Neuronal stem cell (in vitro differentiated cells): Measurements from ENCODE around the gene TMEM220.
"Not testable (repeated sequence)": the region's sequence is repeated elsewhere in the genome, so short reads cannot be mapped to it uniquely, and the experiment has no call there.

ENCODE experiments used
- DNase-seq: peaks from one replicate; pipeline ENCODE4 v3.0.0-alpha.2; 2013; ENCODE audit warnings: low spot score
- H2AFZ ChIP-seq: one replicate; pipeline ENCODE4 v1.6.1; 2013; ENCODE audit warnings: mild to moderate bottlenecking, low read length, inconsistent platforms
- H2AK5ac ChIP-seq: 2 replicates; pipeline ENCODE4 v1.6.1; 2013; ENCODE audit warnings: low read depth, mild to moderate bottlenecking, inconsistent platforms, low read length, moderate library complexity, mixed read lengths
- H2BK120ac ChIP-seq: 2 replicates; pipeline ENCODE4 v1.6.1; 2013; ENCODE audit warnings: low read depth, mild to moderate bottlenecking, inconsistent platforms, low read length, moderate library complexity, mixed read lengths
- H2BK12ac ChIP-seq: one replicate; pipeline ENCODE4 v1.6.1; 2013; ENCODE audit warnings: low read length, inconsistent platforms
- H2BK15ac ChIP-seq: 2 replicates; pipeline ENCODE4 v1.6.1; 2013; ENCODE audit warnings: mild to moderate bottlenecking, low read length, inconsistent platforms, mixed read lengths
- H2BK5ac ChIP-seq: one replicate; pipeline ENCODE4 v1.6.1; 2013; ENCODE audit warnings: inconsistent platforms, mild to moderate bottlenecking, low read length, moderate library complexity
- H3K14ac ChIP-seq: one replicate; pipeline ENCODE4 v1.6.1; 2013; ENCODE audit warnings: low read length, inconsistent platforms
- H3K18ac ChIP-seq: 2 replicates; pipeline ENCODE4 v1.6.1; 2013; ENCODE audit warnings: low read length, inconsistent platforms
- H3K23ac ChIP-seq: 2 replicates; pipeline ENCODE4 v1.6.1; 2013; ENCODE audit warnings: low read depth, mild to moderate bottlenecking, mixed read lengths, low read length, inconsistent platforms; ENCODE audit not compliant: poor library complexity
- H3K27ac ChIP-seq: replicated peaks from 3 replicates; pipeline ENCODE4 v1.5.1; 2013; ENCODE audit warnings: low read length, inconsistent platforms
- H3K27me3 ChIP-seq, 3 experiments: 2 replicates each; pipeline ENCODE4 v1.6.1; 2013; ENCODE audit warnings: low read length in 3 of 3, mild to moderate bottlenecking in 2 of 3, inconsistent platforms in 1 of 3, low read depth in 1 of 3, mixed read lengths in 1 of 3, moderate library complexity in 1 of 3; ENCODE audit not compliant: control insufficient read depth in 3 of 3, insufficient read depth in 3 of 3
- H3K36me3 ChIP-seq, 2 donors: replicated peaks in 1 of 2; 2 replicates each; pipeline ENCODE4 v1.6.1; 2013; ENCODE audit warnings: low read length in 2 of 2; ENCODE audit not compliant: control insufficient read depth in 2 of 2, insufficient read depth in 2 of 2
- H3K4ac ChIP-seq: 2 replicates; pipeline ENCODE4 v1.6.1; 2013; ENCODE audit warnings: inconsistent platforms, mild to moderate bottlenecking, low read length, moderate library complexity
- H3K4me1 ChIP-seq, 2 donors: 1 replicate in 1 of 2; 2 replicates in 1 of 2; pipeline ENCODE4 v1.6.1; 2013; ENCODE audit warnings: low read length in 2 of 2, low read depth in 1 of 2; ENCODE audit not compliant: control insufficient read depth in 2 of 2, insufficient read depth in 1 of 2
- H3K4me2 ChIP-seq: one replicate; pipeline ENCODE4 v1.6.1; 2013; ENCODE audit warnings: mild to moderate bottlenecking, low read length, inconsistent platforms; ENCODE audit not compliant: insufficient read depth, poor library complexity, severe bottlenecking
- H3K4me3 ChIP-seq, 2 donors: 2 replicates each; pipeline ENCODE4 v1.5.1; 2013; ENCODE audit warnings: low read length in 2 of 2, mild to moderate bottlenecking in 2 of 2, inconsistent platforms in 1 of 2, moderate library complexity in 1 of 2
- H3K79me1 ChIP-seq: one replicate; pipeline ENCODE4 v1.6.1; 2013; ENCODE audit warnings: low read depth, mild to moderate bottlenecking, inconsistent platforms, low read length, moderate library complexity
- H3K9ac ChIP-seq: one replicate; pipeline ENCODE4 v1.6.1; 2013; ENCODE audit warnings: mild to moderate bottlenecking, low read depth, low read length, inconsistent platforms; ENCODE audit not compliant: poor library complexity
- H3K9me3 ChIP-seq, 2 donors: replicated peaks in 1 of 2; 2 replicates each; pipeline versions ENCODE3 to v1.6.1; 2013; ENCODE audit warnings: low read length in 2 of 2, mild to moderate bottlenecking in 2 of 2, inconsistent platforms in 1 of 2, low read depth in 1 of 2, mixed read lengths in 1 of 2, moderate library complexity in 1 of 2; ENCODE audit not compliant: control insufficient read depth in 2 of 2, insufficient read depth in 1 of 2
- H4K8ac ChIP-seq: one replicate; pipeline ENCODE4 v1.6.1; 2013; ENCODE audit warnings: low read depth, mild to moderate bottlenecking, inconsistent platforms, low read length, moderate library complexity
- H4K91ac ChIP-seq: one replicate; pipeline ENCODE4 v1.6.1; 2013; ENCODE audit warnings: low read length, low read depth, mild to moderate bottlenecking, inconsistent platforms; ENCODE audit not compliant: poor library complexity
- WGBS, 2 donors: extraction: QIAGEN DNeasy Blood & Tissue Kit; methylation state at CpG; one replicate each; pipeline ENCODE4 v1.1.7; 2013; ENCODE audit warnings: missing lambda C conversion rate in 2 of 2, mixed read lengths in 1 of 2; ENCODE audit not compliant: insufficient read length in 2 of 2, insufficient replicate concordance in 1 of 2; ENCODE audit errors: extremely low coverage in 2 of 2; 5-methylcytosine and 5-hydroxymethylcytosine counted together

The TMEM220 gene

GRCh38 chr17:10695875-10696407, 33.9 kb downstream of the TMEM220 start:
- not testable (repeated sequence) for H3K27ac ChIP-seq, DNase-seq, H3K18ac ChIP-seq, H3K27me3 ChIP-seq, H2AK5ac ChIP-seq, H3K4me1 ChIP-seq, H3K4ac ChIP-seq, H3K14ac ChIP-seq, H4K91ac ChIP-seq, H4K8ac ChIP-seq, H3K9me3 ChIP-seq, H3K23ac ChIP-seq, H2BK120ac ChIP-seq, H3K9ac ChIP-seq, H2BK15ac ChIP-seq, H2BK5ac ChIP-seq, H3K4me2 ChIP-seq, H2BK12ac ChIP-seq, H2AFZ ChIP-seq
- Histone ChIP-seq H3K79me1 (peaks cover 13% of the 10 kb centered on the region), H3K4me3 (peak overlapping the region in 1 of 2 donors; percentile 94), H3K36me3 (peaks cover 16 to 49% of the 10 kb centered on the region in 2 donors)
- WGBS, 2 donors = no CpG with 5 or more reads among the region's 17 CpGs

- WGBS, 2 donors = no CpG with 5 or more reads among the region's 2 CpGs
- Histone ChIP-seq H2BK15ac (no peak overlapping the region), H3K79me1 (peaks cover 3% of the 10 kb centered on the region), H3K4me3 (no peak overlapping the region), H3K4me1 (no peaks in the 10 kb centered on the region), H2AK5ac (no peak overlapping the region), H3K4ac (no peak overlapping the region), H2BK12ac (no peak overlapping the region), H4K8ac (no peak overlapping the region), H3K23ac (no peak overlapping the region), H2BK5ac (no peak overlapping the region), H3K27me3 (no peaks in the 10 kb centered on the region), H2AFZ (no peak overlapping the region), H3K18ac (no peak overlapping the region), H3K4me2 (no peak overlapping the region), H3K14ac (no peak overlapping the region), H3K9ac (no peak overlapping the region), H3K27ac (no peak overlapping the region), H3K36me3 (peaks cover 16 to 97% of the 10 kb centered on the region in 2 donors), H4K91ac (no peak overlapping the region), H3K9me3 (no peaks in the 10 kb centered on the region), H2BK120ac (no peak overlapping the region)
- DNase-seq = no peak
These were observed 42.3 kb downstream of the TMEM220 start for GRCh38 chr17:10687499-10687898.

- H3K36me3 ChIP-seq = peaks cover 15 to 97% of the 10 kb centered on the region in 2 donors
- H3K79me1 ChIP-seq = no peaks in the 10 kb centered on the region
- H2AFZ ChIP-seq = no peak overlapping the region
- H3K27me3 ChIP-seq = no peaks in the 10 kb centered on the region
- H3K4me2 ChIP-seq = no peak overlapping the region
- H3K4ac ChIP-seq = no peak overlapping the region
- no peak overlapping the region for H2BK120ac ChIP-seq
- no peak overlapping the region for H2BK5ac ChIP-seq
- H3K27ac ChIP-seq = no peak overlapping the region
- H3K4me1 ChIP-seq = no peaks in the 10 kb centered on the region
- H3K18ac ChIP-seq = no peak overlapping the region
- H3K4me3 ChIP-seq = no peak overlapping the region
- no peak overlapping the region for H3K23ac ChIP-seq
- H4K91ac ChIP-seq = no peak overlapping the region
- no peak overlapping the region for H3K14ac ChIP-seq
- no peak overlapping the region for H2AK5ac ChIP-seq
- H2BK15ac ChIP-seq = no peak overlapping the region
- no peak overlapping the region for H3K9ac ChIP-seq
- H3K9me3 ChIP-seq = no peaks in the 10 kb centered on the region
- DNase-seq = peak; percentile 9
- no peak overlapping the region for H2BK12ac ChIP-seq
- no peak overlapping the region for H4K8ac ChIP-seq
- WGBS, 2 donors = no CpG with 5 or more reads among the region's 2 CpGs
These were observed 46.0 kb downstream of the TMEM220 start for GRCh38 chr17:10683853-10684252.

GRCh38 chr17:10681866-10682446, 47.9 kb downstream of the TMEM220 start:
- no peak overlapping the region for H2BK120ac ChIP-seq
- H2AFZ ChIP-seq = no peak overlapping the region
- H3K23ac ChIP-seq = no peak overlapping the region
- H3K27ac ChIP-seq = no peak overlapping the region
- peaks cover 17 to 96% of the 10 kb centered on the region in 2 donors for H3K36me3 ChIP-seq
- no peak overlapping the region for H2BK12ac ChIP-seq
- no peak overlapping the region for H3K4me3 ChIP-seq
- H2BK15ac ChIP-seq = no peak overlapping the region
- H4K91ac ChIP-seq = no peak overlapping the region
- H3K27me3 ChIP-seq = no peaks in the 10 kb centered on the region
- H3K18ac ChIP-seq = no peak overlapping the region
- no peak overlapping the region for H3K4ac ChIP-seq
- H3K4me1 ChIP-seq = no peaks in the 10 kb centered on the region
- H2BK5ac ChIP-seq = no peak overlapping the region
- H3K14ac ChIP-seq = no peak overlapping the region
- H3K79me1 ChIP-seq = no peaks in the 10 kb centered on the region
- H3K9ac ChIP-seq = no peak overlapping the region
- H3K9me3 ChIP-seq = no peaks in the 10 kb centered on the region
- no peak overlapping the region for H2AK5ac ChIP-seq
- no CpG with 5 or more reads among the region's 7 CpGs for WGBS, 2 donors
- H3K4me2 ChIP-seq = no peak overlapping the region
- H4K8ac ChIP-seq = no peak overlapping the region
- no peak for DNase-seq
